Activated CD4-positive, CD25-positive, alpha-beta regulatory T cell treated with anti-CD3 and anti-CD28 coated beads, Interleukin-2, amount 50 U/mL, for 72 hours (primary cell): ENCODE results near the gene TMEM94.
"Not testable (repeated sequence)": the region's sequence is repeated elsewhere in the genome, so short reads cannot be mapped to it uniquely, and the experiment has no call there.

Experiments used
- DNase-seq: peaks from one replicate; pipeline ENCODE4 v3.0.0; 2021

Gene TMEM94

GRCh38 chr17:75512926-75513640, 56.6 kb downstream of the TMEM94 start:
- no peak for DNase-seq

GRCh38 chr17:75513641-75514000, 57.2 kb downstream of the TMEM94 start:
- no peak for DNase-seq

GRCh38 chr17:75514299-75514918, 58.0 kb downstream of the TMEM94 start:
- DNase-seq, result no peak

GRCh38 chr17:75514919-75515495, 58.6 kb downstream of the TMEM94 start:
- DNase-seq, result no peak

- DNase-seq, result peak; percentile 85
Observed at GRCh38 chr17:75515496-75516254, 59.2 kb downstream of the TMEM94 start, which contains the start of gene CASKIN2. TSS of gene CASKIN2 (minus strand) at chr17:75515537. CDS start at chr17:75513804, 1,733 bp downstream.

- peak; percentile 98 for DNase-seq
Observed at GRCh38 chr17:75516255-75516618, 59.8 kb downstream of the TMEM94 start, which contains the start of gene TSEN54. TSS of gene TSEN54 (plus strand) at chr17:75516528. CDS start at chr17:75516561, 33 bp downstream.

- DNase-seq, result peak; percentile 47
Observed at GRCh38 chr17:75516619-75517296, 60.3 kb downstream of the TMEM94 start.

GRCh38 chr17:75517297-75517865, 60.9 kb downstream of the TMEM94 start:
- no peak for DNase-seq

- DNase-seq, result no peak
Observed at GRCh38 chr17:75518201-75518600, 61.8 kb downstream of the TMEM94 start.

- no peak for DNase-seq
Observed at GRCh38 chr17:75518983-75519537, 62.6 kb downstream of the TMEM94 start.

- not testable (repeated sequence) for DNase-seq
Observed at GRCh38 chr17:75520413-75520812, 64.0 kb downstream of the TMEM94 start.

GRCh38 chr17:75521290-75521689, 64.9 kb downstream of the TMEM94 start:
- DNase-seq, result no peak

- DNase-seq, result no peak
Observed at GRCh38 chr17:75521951-75522727, 65.7 kb downstream of the TMEM94 start.

GRCh38 chr17:75523647-75524046, 67.2 kb downstream of the TMEM94 start:
- no peak for DNase-seq

- DNase-seq, result no peak
Observed at GRCh38 chr17:75524269-75524969, 68.0 kb downstream of the TMEM94 start.

- DNase-seq, result peak; percentile 81
Observed at GRCh38 chr17:75524970-75525805, 68.8 kb downstream of the TMEM94 start, which contains the start of gene LLGL2. TSS of gene LLGL2 (plus strand) at chr17:75525697. CDS start at chr17:75543427, 17,730 bp downstream.

GRCh38 chr17:75525806-75526554, 69.5 kb downstream of the TMEM94 start:
- DNase-seq, result no peak

GRCh38 chr17:75526555-75527270, 70.3 kb downstream of the TMEM94 start:
- DNase-seq, result no peak
